ENCODE data around the gene MBNL2.

The MBNL2 gene

DNA sequence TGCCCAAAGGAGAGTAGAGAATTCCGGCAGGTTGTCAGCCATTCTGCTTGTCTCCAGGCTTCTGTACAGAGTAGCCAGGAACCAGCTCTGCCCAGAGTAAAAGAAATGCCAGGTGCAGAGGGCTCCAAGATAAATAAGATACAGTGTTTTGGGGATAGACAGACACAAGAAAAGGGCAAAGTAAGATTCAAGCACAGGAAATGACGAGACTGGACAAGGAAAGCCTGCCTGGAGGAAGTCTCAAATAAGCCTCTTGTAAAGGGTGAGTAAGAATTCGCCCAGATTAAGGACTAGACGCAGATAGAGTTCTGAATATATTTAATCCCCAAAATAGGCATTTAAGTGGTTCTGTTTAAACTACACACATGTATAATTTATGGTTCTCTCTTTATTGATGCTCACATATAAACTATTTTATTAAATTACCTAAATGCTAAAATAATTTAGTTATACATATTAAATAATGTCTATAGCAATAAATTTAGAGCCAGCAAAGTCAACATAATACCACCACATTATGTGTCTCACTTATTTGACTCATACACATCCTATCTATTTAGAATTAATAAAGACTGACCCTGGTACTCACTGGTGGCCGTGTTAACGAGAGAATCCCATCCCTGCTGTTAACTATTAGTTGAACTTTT lies 113.5 kb downstream of the MBNL2 start:
- Histone ChIP-seq H4K20me1 (ENCODE audit: insufficient read depth) (no peaks in the 10 kb centered on the region), H3K9ac (no peak overlapping the region), H3K4me2 (no peak overlapping the region), H3K27me3 (ENCODE audit: insufficient read depth, low read depth) (no peaks in the 10 kb centered on the region), H3K4me3 (IDR thresholded peaks at IDR 0.05; ENCODE audit: insufficient read depth, low read depth, low read length) (no peak overlapping the region), H3K27ac (no peak overlapping the region), H3K4me1 (ENCODE audit: low read depth, poor library complexity, severe bottlenecking) (no peaks in the 10 kb centered on the region), H3K79me2 (ENCODE audit: insufficient read depth, low read depth) (no peaks in the 10 kb centered on the region), H3K36me3 (ENCODE audit: insufficient read depth) (no peaks in the 10 kb centered on the region), H2AFZ (ENCODE audit: low read depth) (no peak overlapping the region)
- TF ChIP-seq CTCF (conservative IDR thresholded peaks at IDR 0.05; ENCODE audit: low read depth, low read length), result no peak

DNA sequence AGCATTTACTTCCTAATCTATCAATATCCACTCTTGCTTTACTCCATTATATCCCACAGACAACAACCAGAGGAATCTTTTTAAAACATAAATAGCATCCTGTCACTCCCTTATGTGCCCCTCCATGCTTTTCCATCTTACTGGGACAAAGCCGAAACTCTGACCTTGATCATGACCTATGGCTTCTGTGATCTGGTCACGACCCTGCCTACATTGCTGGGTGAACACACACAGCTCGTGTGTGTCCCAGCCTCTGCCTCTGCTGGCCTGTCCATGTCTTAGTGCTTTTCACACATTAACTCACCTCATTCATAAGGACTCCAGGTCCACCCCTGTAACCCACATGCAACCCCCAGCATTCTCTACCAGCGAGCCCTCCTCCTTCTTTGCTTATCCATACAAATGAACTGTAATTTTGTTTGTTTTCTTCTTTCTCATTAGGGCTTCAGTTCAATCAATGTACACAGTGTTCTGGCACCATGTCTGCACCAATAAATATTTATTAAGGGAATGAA lies 115.9 kb downstream of the MBNL2 start:
- no peak overlapping the region for H2AFZ ChIP-seq (ENCODE audit: low read depth)
- H3K27me3 ChIP-seq (ENCODE audit: insufficient read depth, low read depth), result no peaks in the 10 kb centered on the region
- H3K4me3 ChIP-seq (IDR thresholded peaks at IDR 0.05; ENCODE audit: insufficient read depth, low read depth, low read length), result no peak overlapping the region
- no peak overlapping the region for H3K9ac ChIP-seq
- H3K27ac ChIP-seq, result no peak overlapping the region
- no peaks in the 10 kb centered on the region for H4K20me1 ChIP-seq (ENCODE audit: insufficient read depth)
- no peak for TF ChIP-seq CTCF (conservative IDR thresholded peaks at IDR 0.05; ENCODE audit: low read depth, low read length)
- no peak overlapping the region for H3K4me2 ChIP-seq
- H3K36me3 ChIP-seq (ENCODE audit: insufficient read depth), result no peaks in the 10 kb centered on the region
- no peaks in the 10 kb centered on the region for H3K79me2 ChIP-seq (ENCODE audit: insufficient read depth, low read depth)
- H3K4me1 ChIP-seq (ENCODE audit: low read depth, poor library complexity, severe bottlenecking), result no peaks in the 10 kb centered on the region

- no peak for TF ChIP-seq CTCF (conservative IDR thresholded peaks at IDR 0.05; ENCODE audit: low read depth, low read length)
- Histone ChIP-seq H3K4me3 (IDR thresholded peaks at IDR 0.05; ENCODE audit: insufficient read depth, low read depth, low read length) (no peak overlapping the region), H3K79me2 (ENCODE audit: insufficient read depth, low read depth) (no peaks in the 10 kb centered on the region), H3K27ac (no peak overlapping the region), H3K4me2 (no peak overlapping the region), H3K9ac (no peak overlapping the region), H3K27me3 (ENCODE audit: insufficient read depth, low read depth) (no peaks in the 10 kb centered on the region), H3K4me1 (ENCODE audit: low read depth, poor library complexity, severe bottlenecking) (no peaks in the 10 kb centered on the region), H4K20me1 (ENCODE audit: insufficient read depth) (no peaks in the 10 kb centered on the region), H2AFZ (ENCODE audit: low read depth) (no peak overlapping the region), H3K36me3 (ENCODE audit: insufficient read depth) (no peaks in the 10 kb centered on the region)
Measured at GRCh38 chr13:97338571-97338970, 116.4 kb downstream of the MBNL2 start.

GRCh38 chr13:97339019-97339987 lies 117.2 kb downstream of the MBNL2 start:
- no peak overlapping the region for H3K4me2 ChIP-seq
- no peak for TF ChIP-seq CTCF (conservative IDR thresholded peaks at IDR 0.05; ENCODE audit: low read depth, low read length)
- no peaks in the 10 kb centered on the region for H4K20me1 ChIP-seq (ENCODE audit: insufficient read depth)
- H3K27ac ChIP-seq, result no peak overlapping the region
- no peaks in the 10 kb centered on the region for H3K36me3 ChIP-seq (ENCODE audit: insufficient read depth)
- H3K79me2 ChIP-seq (ENCODE audit: insufficient read depth, low read depth), result no peaks in the 10 kb centered on the region
- H3K4me3 ChIP-seq (IDR thresholded peaks at IDR 0.05; ENCODE audit: insufficient read depth, low read depth, low read length), result no peak overlapping the region
- no peak overlapping the region for H2AFZ ChIP-seq (ENCODE audit: low read depth)
- H3K27me3 ChIP-seq (ENCODE audit: insufficient read depth, low read depth), result no peaks in the 10 kb centered on the region
- no peaks in the 10 kb centered on the region for H3K4me1 ChIP-seq (ENCODE audit: low read depth, poor library complexity, severe bottlenecking)
- no peak overlapping the region for H3K9ac ChIP-seq

Data from KMS-11 (cell line).